HG03103 (cell line): ENCODE data around the gene MDM2.
A peak's percentile ranks its signal among the peaks of the same experiment; 100 is the strongest.
"Not testable (repeated sequence)": the region's sequence is repeated elsewhere in the genome, so short reads cannot be mapped to it uniquely, and the experiment has no call there.

Experiments used
- ATAC-seq: cut with Tn5 transposase; IDR thresholded peaks from one replicate; pipeline ENCODE4 v1.9.1; 2021; ENCODE audit warnings: low read depth; ENCODE audit not compliant: unreplicated experiment

MDM2 gene

DNA sequence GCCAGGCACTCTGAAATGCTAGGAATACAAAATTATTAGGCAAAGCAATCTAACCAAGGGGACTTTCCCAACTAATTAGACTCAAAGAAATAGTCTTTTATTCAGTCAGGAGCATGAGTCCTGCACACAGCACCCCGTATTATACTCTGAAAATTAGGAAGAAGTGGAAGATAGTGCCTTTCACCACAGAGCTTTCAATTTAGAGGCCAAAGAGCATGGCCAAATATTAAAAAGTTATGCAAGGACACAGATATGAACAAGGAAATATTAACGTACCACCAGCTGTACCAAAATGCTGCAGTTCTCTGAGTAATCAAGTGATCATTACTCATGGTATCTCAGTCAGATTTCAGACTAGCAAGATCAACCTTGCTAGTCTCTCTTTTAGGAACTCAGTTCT is 22.6 kb upstream of the MDM2 start:
- no peak for ATAC-seq

DNA sequence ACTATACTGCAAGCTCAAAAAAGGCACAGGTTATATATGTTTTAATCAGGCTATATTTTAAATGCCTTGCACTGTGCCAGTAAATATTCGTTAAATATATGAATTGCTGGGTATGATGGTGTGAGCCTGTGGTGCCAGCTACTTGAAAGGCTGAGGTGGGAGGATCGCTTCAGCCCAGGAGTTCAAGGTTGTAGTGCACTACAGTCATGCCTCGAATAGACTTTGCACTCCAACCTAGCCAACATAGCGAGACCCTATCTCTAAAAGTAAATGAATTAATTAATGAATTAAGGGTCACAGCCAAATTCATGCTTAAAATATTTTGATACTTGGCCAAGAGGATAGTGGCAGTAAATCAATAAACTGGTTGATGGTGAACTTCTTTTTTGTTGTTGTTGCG is 22.2 kb upstream of the MDM2 start:
- no peak for ATAC-seq

DNA sequence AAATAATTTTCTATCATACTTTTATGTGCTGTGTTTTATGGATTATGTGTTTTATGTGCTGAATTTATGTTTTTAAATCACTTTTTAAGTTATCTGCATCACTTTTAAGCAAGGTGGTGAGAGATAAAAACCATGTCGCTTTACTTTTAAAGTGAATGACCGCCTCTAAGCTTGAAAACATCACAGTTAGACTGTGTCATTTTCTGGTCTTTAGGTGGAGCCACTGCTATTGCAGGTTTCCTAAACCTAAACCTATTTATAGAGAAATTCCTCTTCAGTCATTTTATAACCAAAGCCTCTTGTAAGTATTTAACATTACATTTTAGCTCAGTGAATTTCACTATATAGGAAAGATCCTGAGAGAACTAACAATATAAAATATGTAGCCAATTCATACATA is 21.0 kb upstream of the MDM2 start:
- no peak for ATAC-seq

DNA sequence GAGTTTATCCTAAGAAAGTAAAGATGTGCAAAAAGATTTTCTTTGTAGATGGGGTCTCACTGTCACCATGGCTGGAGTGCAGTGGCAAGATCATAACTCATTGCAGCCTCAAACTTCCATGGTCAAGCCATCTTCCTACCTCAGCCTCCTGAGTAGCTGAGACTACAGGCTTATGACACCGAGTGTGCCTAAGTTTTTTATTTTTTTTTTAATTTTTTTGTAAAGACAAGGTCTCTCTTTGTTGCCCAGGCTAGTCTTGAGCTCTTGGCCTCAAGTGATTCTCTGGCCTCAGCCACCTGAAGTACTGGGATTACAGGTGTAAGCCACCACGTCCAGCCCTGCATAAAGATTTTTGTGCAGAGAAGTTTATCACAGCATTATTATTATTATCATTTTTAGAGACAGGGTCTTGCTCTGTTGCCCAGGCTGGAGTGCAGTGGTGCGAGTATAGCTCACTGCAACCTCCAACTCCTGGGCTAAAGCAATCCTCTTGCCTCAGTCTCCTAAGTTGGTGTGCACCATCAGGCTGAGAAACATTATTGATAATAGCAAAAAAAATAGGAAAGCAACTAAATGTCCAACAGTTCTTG is 19.3 kb upstream of the MDM2 start:
- ATAC-seq: no peak

DNA sequence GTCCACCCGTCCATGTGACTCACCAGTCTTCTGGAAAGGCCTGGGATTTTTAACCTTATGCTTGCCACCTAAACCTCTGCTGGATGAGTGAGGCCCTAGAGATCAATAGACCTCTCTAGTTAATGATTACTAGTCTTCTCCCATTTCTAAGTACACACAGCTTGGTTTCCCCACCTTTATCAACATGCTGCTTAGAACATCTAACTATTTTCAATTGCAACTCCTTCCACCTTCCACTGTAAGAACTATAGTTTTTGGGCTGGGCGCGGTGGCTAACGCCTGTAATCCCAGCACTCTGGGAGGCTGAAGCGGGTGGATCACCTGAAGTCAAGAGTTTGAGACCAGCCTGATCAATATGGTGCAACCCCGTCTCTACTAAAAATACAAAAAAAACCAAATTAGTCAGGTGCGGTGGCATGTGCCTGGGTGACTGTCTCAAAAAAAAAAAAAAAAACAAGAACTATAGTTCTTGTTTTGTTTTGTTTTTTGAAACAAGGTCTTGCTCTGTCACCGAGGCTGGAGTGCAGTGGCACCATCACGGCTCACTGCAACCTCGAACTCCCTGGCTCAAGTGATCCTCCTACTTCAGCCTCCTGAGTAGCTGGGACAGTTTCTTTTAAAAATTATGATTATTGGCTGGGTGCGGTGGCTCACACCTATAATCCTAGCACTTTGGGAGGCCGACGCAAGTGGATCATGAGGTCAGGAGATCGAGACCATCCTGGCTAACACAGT is 18.7 kb upstream of the MDM2 start:
- ATAC-seq: no peak

DNA sequence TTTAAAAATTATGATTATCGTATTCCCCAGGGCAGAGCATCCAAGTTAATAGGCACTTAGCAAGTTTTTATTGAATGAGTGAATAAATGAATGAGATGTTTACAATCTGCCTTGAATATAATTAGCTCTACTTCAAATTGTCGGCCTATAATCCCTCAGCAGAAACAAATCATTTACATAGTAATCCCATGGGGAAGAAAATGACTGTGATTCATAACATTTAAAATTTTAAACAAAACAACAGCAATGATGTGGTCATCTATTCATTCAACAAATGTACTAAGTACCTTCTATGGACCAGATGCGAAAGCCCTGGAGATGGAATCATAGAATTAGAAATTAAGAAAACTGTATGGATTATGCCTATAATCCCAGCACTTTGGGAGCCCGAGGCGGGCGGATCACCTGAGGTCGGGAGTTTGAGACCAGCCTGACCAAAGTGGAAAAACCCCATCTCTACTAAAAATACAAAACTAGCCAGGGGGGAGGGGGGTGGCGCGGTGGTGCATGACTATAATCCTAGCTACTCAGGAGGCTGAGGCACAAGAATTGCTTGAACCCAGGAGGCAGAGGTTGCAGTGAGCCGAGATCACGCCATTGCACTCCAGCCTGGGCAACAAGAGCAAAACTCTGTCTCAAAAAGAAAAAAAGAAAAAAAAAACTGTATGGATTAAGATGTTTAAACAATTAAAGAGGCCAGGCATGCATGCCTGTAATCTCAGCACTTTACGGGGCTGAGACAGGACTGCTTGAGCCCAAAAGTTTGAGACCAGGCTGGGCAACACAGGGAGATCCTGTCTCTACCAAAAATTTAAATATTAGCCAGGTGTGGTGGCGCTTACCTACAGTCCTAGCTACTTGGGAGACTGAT is 17.7 kb upstream of the MDM2 start:
- ATAC-seq: no peak

DNA sequence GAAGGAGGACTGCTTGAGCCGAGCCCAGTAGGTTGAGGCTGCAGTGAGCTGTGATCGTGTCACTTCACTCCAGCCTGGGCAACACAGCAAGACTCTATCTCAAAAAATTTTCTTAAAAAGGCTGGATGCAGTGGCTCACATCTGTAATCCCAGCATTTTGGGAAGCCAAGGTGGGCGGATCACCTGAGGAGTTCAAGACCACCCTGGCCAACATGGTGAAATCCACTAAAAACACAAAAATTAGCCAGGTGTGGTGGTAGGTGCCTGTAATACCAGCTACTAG is 17.1 kb upstream of the MDM2 start:
- no peak for ATAC-seq

DNA sequence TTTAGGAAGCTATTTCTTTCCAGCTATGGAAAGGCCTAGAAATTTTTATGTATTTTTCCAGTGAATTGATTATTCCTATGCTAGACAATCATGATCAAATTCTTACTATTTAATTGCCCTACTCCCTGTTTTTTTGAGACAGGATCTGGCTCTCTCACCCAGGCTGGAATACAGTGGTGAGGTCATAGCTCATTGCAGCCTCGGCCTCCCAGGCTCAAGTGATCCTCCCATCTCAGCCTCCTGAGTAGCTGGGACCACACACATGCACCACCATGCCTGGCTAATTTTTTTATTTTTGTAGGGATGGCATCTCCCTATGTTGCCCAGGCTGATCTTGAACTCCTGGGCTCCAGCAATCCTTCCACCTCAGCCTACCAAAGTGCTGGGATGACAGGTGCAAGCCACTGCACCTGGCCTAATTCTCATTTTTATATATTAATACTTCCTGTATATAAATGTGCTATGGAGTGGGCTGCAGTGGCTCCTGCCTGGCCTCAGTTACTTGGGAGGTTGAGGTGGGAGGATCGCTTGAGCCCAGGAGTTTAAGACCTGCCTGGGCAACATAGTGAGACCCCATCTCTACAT is 16.0 kb upstream of the MDM2 start:
- no peak for ATAC-seq

DNA sequence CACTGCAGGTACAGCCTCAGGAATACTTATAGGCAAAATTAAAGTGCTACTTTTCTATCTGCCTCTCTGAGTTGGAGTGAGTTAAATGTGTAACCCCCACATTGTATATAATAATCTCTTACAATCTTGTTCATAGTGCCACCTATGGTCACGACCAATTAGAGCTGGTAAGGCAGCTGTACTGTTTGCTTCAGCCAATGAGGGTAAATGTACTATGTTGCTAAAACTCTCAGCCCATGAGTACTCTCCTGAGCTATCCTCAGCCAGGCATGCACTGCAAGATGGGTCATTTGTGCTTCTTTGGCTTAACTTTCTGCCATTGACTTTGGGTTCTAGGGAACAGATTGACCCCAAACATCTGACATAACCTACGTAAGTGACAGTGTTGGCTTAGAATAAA is 15.0 kb upstream of the MDM2 start:
- peak; percentile 76 for ATAC-seq

DNA sequence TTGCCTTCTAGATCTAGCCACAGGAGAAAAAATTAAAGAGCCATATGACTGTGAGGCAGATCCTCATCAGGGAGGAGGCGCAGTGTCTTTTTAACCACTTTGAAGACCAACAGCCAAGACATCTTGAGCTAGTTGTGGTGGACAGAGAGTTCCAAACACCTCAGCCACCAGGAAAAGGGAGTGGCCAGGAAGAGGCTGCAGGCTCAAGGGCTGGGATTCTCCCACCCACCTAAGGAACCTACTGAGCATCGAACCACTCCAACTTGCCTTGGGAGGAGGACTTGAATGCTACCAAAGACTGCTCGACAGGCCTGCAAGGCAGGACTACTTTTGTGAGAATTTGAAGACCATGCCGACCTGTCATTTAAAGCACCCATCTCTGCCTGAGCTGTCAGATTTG is 14.5 kb upstream of the MDM2 start:
- no peak for ATAC-seq

DNA sequence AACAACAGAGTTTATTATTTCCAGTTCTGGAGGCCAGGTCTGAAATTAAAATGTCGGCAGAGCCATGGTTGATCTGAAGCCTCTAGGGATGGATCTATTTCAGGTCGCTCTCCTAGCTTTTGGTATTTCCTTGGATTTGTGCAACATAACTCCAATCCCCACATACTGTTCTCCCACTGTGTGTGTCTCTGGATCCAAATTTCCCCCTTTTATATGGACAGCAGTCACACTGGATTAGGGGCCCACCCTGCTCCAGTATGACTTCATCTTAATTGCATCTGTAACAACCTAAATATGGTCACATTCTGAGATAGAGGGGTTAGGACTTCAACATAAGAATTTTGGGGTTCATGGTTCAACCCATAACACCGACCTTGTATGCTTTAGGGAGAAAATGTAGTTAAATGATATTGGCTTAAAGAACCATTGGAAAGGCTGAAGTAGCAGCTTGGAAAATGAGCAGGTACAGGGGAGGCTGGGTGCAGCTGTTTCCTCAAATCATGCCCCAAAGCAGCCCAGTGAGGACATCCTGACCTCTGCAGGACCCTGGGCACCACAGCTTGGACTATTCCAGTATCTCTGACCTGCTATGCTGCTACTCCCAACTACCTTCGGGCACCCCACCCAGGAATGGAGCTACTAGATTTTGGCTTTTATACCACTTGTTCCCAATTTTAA is 13.9 kb upstream of the MDM2 start:
- no peak for ATAC-seq

DNA sequence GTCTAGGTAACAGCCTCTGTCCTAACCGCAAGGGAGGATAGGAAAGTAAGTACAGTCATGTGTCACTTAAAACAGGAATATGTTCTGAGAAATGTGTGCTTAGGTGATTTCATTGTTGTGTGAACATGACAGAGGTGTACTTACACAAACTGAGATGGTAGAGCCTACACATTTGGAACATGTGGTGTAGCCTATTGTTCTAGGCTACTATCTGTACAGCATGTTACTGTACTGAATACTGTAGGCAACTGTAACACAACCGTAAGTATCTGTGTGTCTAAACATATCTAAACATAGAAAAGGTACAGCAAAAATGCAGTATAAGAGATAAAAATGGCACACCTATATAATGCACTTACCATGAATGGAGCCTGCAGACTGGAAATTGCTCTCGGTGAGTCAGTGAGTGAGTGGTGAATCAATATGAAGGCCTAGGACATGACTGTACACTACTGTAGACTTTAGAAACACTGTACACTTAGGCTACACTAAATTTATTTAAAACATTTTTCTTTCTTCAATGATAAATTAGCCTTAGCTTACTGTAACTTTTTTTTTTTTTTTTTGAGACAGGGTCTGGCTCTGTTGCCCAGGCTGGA is 13.2 kb upstream of the MDM2 start:
- ATAC-seq: no peak

DNA sequence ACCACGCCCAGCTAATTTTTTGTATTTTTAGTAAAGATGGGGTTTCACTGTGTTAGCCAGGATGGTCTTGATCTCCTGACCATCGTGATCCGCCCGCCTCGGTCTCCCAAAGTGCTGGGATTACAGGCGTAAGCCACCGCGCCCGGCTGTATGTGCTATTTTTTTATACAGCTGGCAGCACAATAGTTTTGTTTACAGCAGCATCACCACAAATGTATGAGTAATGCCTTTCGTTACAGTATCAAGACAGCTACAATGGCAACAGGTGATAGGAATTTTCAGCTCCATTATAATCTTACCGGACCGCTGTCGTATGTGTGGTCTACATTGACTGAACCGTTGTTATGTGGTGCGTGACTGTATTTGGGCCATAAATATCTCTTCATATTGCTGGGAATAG is 11.6 kb upstream of the MDM2 start:
- ATAC-seq: no peak

DNA sequence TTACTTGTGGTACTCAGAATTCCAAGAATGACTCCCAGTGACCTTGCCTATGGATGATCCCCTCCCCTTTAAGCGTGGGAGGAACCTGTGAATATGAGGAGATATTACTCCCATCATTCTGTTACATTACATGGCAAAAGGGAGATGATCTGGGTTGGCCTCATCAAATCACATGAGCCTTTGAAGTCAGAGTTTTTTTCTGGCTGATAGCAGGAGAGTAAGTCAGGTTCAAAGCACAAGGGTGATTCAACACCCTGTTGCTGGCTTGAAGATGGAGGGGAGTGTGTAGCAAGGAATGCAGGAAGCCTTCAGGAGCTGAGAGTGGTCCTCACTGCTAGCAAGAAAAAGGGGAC is 9.1 kb upstream of the MDM2 start:
- ATAC-seq: no peak

DNA sequence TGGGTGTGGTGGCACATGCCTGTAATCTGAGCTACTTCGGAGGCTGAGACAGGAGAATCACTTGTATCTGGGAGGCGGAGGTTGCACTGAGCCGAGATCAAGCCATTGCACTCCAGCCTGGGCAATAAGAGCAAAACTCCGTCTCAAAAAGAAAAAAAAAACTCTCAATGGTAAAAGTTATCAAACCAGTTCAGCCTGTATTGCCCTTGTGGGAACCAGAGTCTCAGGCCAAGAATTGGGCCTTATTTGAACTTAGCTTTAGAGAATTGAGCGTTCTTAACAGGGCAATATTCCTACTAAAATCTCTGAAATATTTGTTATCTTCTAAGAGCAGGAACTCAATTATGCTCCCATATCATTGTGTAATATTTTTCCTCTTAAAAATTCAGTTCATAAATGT is 7.7 kb upstream of the MDM2 start:
- no peak for ATAC-seq

DNA sequence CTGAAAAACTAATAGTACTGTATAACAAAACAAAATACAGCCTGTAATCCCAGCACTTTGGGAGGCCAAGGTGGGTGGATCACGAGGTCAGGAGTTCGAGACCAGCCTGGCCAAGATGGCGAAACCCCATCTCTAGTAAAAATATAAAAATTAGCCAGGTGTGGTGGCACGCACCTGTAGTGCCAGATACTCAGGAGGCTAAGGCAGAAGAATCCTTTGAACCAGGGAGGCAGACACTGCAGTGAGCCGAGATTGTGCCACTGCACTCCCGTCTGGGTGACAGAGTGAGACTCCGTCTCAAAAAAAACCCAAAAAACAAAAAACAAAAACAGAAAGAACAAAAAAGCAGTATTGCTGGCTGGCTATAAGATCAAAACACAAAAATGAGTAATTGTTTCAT is 6.9 kb upstream of the MDM2 start:
- not testable (repeated sequence) for ATAC-seq

DNA sequence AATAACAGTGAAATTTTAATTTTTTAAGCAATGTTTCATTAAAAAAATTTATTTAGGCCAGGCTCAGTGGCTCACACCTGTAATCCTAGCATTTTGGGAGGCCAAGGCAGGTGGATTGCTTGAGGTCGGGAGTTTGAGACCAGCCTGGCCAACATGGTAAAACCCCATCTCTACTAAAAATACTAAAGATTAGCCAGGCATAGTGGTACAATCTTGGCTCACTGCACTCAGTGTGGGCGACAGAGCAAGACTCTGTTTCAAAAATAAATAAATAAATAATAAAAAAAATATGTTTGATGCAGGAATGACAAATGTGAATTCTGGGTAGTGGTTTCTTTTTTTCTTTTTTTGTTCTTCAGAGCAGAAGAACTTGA is 5.6 kb upstream of the MDM2 start:
- not testable (repeated sequence) for ATAC-seq

DNA sequence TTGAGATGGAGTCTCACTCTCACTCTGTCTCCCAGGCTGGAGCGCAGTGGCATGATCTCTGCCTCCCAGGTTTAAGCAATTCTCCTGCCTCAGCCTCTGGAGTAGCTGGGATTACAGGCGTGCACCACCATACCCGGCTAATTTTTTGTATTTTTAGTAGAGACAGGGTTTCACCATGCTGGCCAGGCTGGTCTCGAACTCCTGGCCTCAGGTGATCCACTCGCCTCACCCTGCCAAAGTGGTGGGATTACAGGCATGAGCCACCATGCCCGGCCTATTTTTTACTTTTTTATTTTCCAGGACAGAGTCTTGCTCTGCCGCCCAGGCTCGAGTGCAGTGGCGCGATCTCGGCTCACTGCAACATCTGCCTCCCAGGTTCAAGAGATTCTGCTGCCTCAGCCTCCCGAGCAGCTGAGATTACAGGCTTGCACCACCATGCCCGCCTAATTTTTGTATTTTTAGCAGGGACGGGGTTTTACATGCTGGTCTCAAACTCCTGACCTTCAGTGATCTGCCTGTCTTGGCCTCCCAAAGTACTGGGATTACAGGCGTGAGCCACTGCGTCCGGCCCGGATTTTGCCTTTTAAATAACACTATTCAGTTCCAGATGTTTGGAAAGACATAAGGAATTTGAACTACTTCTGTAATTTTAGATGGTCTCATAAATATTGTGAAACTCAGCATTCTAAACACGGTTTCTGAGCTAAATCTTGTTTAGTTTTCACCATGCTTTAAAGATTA is 4.9 kb upstream of the MDM2 start:
- ATAC-seq: not testable (repeated sequence)

DNA sequence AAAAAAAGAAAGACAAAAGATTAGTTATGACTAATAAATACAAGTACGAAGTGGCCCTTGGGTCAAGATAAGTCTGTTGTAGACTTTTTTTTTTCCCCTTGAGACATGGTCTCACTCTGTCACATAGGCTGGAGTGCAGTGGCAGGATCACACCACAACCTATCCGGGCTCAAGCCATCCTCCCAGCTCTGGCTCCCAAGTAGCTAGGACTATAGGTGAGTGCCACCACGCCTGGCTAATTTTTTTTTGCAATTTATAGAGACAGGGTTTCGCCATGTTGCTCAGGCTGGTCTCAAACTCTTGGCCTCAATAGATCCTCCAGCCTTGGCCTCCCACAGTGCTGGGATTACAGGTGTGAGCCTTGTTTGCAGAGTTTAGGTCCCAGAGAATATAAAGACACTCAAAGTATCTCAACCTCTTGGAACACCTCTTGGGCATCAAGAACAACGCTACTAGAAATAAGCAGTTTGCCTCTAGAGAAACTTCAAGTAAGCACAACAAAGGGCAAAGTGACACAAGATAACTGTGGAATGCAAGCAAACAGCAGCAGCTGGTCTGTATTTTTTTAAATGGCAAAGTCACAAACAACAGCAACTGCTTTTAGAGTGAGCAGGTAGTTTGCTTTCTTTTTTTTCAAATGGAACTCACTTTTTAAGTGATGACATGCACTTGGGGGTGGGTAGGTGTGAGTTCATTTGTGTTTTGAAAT is 3.9 kb upstream of the MDM2 start:
- ATAC-seq: no peak
